WTC11 (cell line): ENCODE data around the gene GPD1.

ENCODE experiments used
- CBFB ChIP-seq: sonication (generic); formaldehyde crosslinking; IDR thresholded peaks from 2 replicates; pipeline ENCODE4 v1.8.1; 2022; ENCODE audit warnings: mild to moderate bottlenecking, low read depth, missing genetic modification reagents
- CREB1 ChIP-seq: sonication (generic); formaldehyde crosslinking; IDR thresholded peaks from 2 replicates; pipeline ENCODE4 v1.8.0; 2023; ENCODE audit warnings: mild to moderate bottlenecking, missing genetic modification reagents
- CTCF ChIP-seq: fragments of 200-600 bp; IDR thresholded peaks from 2 replicates; pipeline ENCODE4 v1.8.0; 2022; ENCODE audit warnings: antibody characterized with exemption
- FOXP1 ChIP-seq: sonication (generic); formaldehyde crosslinking; IDR thresholded peaks from 2 replicates; pipeline ENCODE4 v1.8.0; 2022; ENCODE audit warnings: missing genetic modification reagents, mild to moderate bottlenecking, moderate library complexity, borderline replicate concordance
- KAT7 ChIP-seq: sonication (generic); formaldehyde crosslinking; IDR thresholded peaks from 2 replicates; pipeline ENCODE4 v1.8.1; 2023; ENCODE audit warnings: missing genetic modification reagents, mild to moderate bottlenecking, borderline replicate concordance
- MLX ChIP-seq: sonication (generic); formaldehyde crosslinking; IDR thresholded peaks from 2 replicates; pipeline ENCODE4 v1.8.1; 2023; ENCODE audit warnings: mild to moderate bottlenecking, missing genetic modification reagents, moderate library complexity
- NFATC4 ChIP-seq: fragments of 250-450 bp; sonication (Bioruptor Pico); IDR thresholded peaks from 2 replicates; pipeline ENCODE4 v1.9.0; 2021; ENCODE audit warnings: mild to moderate bottlenecking
- NR2C2 ChIP-seq: sonication (generic); formaldehyde crosslinking; IDR thresholded peaks from 2 replicates; pipeline ENCODE4 v1.8.0; 2022; ENCODE audit warnings: mild to moderate bottlenecking, missing genetic modification reagents
- NR3C1 ChIP-seq: sonication (generic); formaldehyde crosslinking; conservative IDR thresholded peaks from 2 replicates; pipeline ENCODE4 v1.8.1; 2023; ENCODE audit warnings: low read depth, mild to moderate bottlenecking, missing genetic modification reagents
- STAT6 ChIP-seq: sonication (generic); formaldehyde crosslinking; conservative IDR thresholded peaks from 2 replicates; pipeline ENCODE4 v1.8.1; 2023; ENCODE audit warnings: mild to moderate bottlenecking, low read depth, missing genetic modification reagents, moderate library complexity
- TF ChIP-seq, protein P1 (sequence below): sonication (generic); formaldehyde crosslinking; IDR thresholded peaks from 2 replicates; pipeline ENCODE4 v1.8.1; 2023; ENCODE audit warnings: mild to moderate bottlenecking, missing genetic modification reagents, moderate library complexity
- TF ChIP-seq, protein P2 (sequence below): sonication (generic); formaldehyde crosslinking; IDR thresholded peaks from 2 replicates; pipeline ENCODE4 v1.8.0; 2023; ENCODE audit warnings: missing genetic modification reagents
- TF ChIP-seq, protein P3 (sequence below): sonication (generic); formaldehyde crosslinking; IDR thresholded peaks from 2 replicates; pipeline ENCODE4 v1.8.1; 2022; ENCODE audit warnings: low read depth, missing genetic modification reagents, borderline replicate concordance

DNA sequence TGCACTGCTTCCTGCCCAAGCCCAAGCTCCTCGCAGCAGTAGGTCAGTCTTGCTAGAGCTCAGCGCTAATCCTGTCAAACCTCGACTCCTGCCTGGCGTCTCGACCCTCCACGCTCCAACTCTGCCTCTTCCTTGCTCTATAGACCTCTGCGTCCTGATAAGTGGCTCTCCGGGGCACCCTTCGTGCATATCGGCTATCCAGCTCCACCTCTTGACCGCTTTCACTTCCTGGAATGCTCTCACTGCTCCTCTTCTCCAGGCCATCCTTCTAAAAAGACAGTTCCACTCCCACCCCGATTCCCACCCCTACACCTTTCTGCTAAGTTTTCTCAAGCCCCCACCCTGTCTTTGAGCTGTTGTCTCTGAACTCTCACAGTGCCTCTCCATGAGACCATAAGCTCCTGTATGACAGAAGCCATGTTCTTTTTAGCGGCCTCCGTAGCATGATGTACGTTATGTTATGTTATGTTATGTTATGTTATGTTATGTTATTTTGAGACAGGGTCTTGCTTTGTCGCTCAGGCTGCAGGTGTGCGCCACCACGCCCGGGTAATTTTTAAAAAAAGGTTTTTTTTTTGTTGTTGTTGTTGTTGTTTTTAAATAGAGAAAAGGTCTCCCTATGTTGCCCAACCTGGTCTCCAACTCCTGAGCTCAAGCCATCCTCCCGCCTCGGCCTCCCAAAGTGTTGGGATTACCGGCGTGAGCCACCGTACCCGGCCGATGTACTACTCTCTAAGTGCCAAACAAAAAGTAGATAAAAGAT lies 8.8 kb downstream of the GPD1 start:
- TF ChIP-seq CBFB (no peak), MLX (no peak), KAT7 (CRISPR knock-in tag) (no peak), CTCF (no peak), NFATC4 (CRISPR knock-in tag) (no peak), FOXP1 (CRISPR knock-in tag) (0 out of 2 replicates have a peak, but pooled peaks have one; percentile 1), NR3C1 (CRISPR knock-in tag) (no peak), CREB1 (CRISPR knock-in tag) (no peak), STAT6 (CRISPR knock-in tag) (no peak), NR2C2 (CRISPR knock-in tag) (no peak)
- TF ChIP-seq, protein P1, sequence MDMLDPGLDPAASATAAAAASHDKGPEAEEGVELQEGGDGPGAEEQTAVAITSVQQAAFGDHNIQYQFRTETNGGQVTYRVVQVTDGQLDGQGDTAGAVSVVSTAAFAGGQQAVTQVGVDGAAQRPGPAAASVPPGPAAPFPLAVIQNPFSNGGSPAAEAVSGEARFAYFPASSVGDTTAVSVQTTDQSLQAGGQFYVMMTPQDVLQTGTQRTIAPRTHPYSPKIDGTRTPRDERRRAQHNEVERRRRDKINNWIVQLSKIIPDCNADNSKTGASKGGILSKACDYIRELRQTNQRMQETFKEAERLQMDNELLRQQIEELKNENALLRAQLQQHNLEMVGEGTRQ (CRISPR knock-in tag), result no peak
- TF ChIP-seq, protein P2, sequence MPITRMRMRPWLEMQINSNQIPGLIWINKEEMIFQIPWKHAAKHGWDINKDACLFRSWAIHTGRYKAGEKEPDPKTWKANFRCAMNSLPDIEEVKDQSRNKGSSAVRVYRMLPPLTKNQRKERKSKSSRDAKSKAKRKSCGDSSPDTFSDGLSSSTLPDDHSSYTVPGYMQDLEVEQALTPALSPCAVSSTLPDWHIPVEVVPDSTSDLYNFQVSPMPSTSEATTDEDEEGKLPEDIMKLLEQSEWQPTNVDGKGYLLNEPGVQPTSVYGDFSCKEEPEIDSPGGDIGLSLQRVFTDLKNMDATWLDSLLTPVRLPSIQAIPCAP (CRISPR knock-in tag), result no peak
- TF ChIP-seq, protein P3, sequence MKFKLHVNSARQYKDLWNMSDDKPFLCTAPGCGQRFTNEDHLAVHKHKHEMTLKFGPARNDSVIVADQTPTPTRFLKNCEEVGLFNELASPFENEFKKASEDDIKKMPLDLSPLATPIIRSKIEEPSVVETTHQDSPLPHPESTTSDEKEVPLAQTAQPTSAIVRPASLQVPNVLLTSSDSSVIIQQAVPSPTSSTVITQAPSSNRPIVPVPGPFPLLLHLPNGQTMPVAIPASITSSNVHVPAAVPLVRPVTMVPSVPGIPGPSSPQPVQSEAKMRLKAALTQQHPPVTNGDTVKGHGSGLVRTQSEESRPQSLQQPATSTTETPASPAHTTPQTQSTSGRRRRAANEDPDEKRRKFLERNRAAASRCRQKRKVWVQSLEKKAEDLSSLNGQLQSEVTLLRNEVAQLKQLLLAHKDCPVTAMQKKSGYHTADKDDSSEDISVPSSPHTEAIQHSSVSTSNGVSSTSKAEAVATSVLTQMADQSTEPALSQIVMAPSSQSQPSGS (CRISPR knock-in tag), result no peak
